ENCODE results near the gene NEURL2. TPM values are rescaled to one million over a fixed set of nuclear protein-coding genes. Genes with fewer than 3 reads are reported as not detected.

The NEURL2 gene
- total and polyA plus RNA-seq, 4 donors: 3.7 to 14.5 (median 5.2) TPM

DNA sequence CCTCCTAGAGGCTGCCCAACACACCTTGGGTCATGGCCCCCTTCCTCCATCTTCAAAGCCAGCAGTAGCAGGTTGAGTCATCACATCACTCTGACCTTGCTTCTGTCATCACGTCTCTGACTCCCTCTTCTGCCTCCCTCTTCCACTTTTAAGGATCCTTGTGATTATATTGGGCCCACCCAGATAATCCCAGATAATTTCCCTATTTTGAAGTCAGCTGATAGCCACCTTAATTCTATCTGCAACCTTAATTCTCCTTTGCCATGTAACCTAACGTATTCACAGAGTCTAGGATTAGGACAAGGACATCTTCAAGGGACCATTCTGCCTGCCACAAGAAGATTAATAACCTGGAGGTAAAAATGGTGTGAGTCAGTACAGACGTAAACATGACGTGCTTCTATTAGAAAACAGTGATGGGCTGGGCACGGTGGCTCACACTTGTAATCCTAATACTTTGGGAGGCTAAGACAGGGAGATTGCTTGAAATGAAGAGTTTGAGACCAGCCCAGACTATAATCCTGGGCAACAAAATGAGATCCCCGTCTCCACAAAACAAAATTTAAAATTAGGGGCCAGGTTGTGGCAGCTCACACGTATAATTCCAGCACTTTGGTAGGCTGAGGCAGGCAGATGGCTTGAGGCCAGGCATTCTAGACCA, 30.3 kb downstream of the NEURL2 start:
- H3K9me3 ChIP-seq (ENCODE audit: control insufficient read depth in 4 of 4, low read length in 3 of 4): no peaks in the 10 kb centered on the region
- no peaks in the 10 kb centered on the region for H3K27me3 ChIP-seq (ENCODE audit: control insufficient read depth in 4 of 4, insufficient read depth in 4 of 4, low read length in 3 of 4)
- H3K27ac ChIP-seq (ENCODE audit: low read depth in 1 of 2, low read length in 2 of 2): no peak overlapping the region
- H3K4me3 ChIP-seq (ENCODE audit: low read depth in 1 of 3, low read length in 3 of 3): no peak overlapping the region
- H3K4me1 ChIP-seq (ENCODE audit: control insufficient read depth in 4 of 4, insufficient read depth in 4 of 4, low read length in 3 of 4): peaks cover 12 to 24% (median 16%) of the 10 kb centered on the region in 4 donors
- no peaks in the 10 kb centered on the region for H3K36me3 ChIP-seq (ENCODE audit: control insufficient read depth in 4 of 4, insufficient read depth in 3 of 4, low read depth in 1 of 4, low read length in 3 of 4)
- TF ChIP-seq MAX (IDR thresholded peaks at IDR 0.05) (no peak), RAD21 (IDR thresholded peaks at IDR 0.05) (no peak), TAF1 (conservative IDR thresholded peaks at IDR 0.05) (no peak), YY1 (IDR thresholded peaks at IDR 0.05) (no peak), FOXA2 (IDR thresholded peaks at IDR 0.05) (no peak), ZBTB33 (IDR thresholded peaks at IDR 0.05) (no peak), RXRA (IDR thresholded peaks at IDR 0.05) (no peak), HNF4G (IDR thresholded peaks at IDR 0.05) (no peak), EGR1 (IDR thresholded peaks at IDR 0.05; ENCODE audit: low read depth in 2 of 2) (no peak), JUND (IDR thresholded peaks at IDR 0.05) (no peak), ATF3 (IDR thresholded peaks at IDR 0.05) (no peak), SP1 (IDR thresholded peaks at IDR 0.05) (no peak), FOXA1 (IDR thresholded peaks at IDR 0.05) (no peak), GABPA (IDR thresholded peaks at IDR 0.05 in 1 of 2, conservative IDR thresholded peaks at IDR 0.05 in 1 of 2) (no peak), HNF4A (conservative IDR thresholded peaks at IDR 0.05) (no peak), NR2F2 (IDR thresholded peaks at IDR 0.05) (no peak)
- TF ChIP-seq, protein P1, sequence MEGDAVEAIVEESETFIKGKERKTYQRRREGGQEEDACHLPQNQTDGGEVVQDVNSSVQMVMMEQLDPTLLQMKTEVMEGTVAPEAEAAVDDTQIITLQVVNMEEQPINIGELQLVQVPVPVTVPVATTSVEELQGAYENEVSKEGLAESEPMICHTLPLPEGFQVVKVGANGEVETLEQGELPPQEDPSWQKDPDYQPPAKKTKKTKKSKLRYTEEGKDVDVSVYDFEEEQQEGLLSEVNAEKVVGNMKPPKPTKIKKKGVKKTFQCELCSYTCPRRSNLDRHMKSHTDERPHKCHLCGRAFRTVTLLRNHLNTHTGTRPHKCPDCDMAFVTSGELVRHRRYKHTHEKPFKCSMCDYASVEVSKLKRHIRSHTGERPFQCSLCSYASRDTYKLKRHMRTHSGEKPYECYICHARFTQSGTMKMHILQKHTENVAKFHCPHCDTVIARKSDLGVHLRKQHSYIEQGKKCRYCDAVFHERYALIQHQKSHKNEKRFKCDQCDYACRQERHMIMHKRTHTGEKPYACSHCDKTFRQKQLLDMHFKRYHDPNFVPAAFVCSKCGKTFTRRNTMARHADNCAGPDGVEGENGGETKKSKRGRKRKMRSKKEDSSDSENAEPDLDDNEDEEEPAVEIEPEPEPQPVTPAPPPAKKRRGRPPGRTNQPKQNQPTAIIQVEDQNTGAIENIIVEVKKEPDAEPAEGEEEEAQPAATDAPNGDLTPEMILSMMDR (IDR thresholded peaks at IDR 0.05; ENCODE audit: low read depth, low read length, missing input control): no peak
- TF ChIP-seq, protein P2, sequence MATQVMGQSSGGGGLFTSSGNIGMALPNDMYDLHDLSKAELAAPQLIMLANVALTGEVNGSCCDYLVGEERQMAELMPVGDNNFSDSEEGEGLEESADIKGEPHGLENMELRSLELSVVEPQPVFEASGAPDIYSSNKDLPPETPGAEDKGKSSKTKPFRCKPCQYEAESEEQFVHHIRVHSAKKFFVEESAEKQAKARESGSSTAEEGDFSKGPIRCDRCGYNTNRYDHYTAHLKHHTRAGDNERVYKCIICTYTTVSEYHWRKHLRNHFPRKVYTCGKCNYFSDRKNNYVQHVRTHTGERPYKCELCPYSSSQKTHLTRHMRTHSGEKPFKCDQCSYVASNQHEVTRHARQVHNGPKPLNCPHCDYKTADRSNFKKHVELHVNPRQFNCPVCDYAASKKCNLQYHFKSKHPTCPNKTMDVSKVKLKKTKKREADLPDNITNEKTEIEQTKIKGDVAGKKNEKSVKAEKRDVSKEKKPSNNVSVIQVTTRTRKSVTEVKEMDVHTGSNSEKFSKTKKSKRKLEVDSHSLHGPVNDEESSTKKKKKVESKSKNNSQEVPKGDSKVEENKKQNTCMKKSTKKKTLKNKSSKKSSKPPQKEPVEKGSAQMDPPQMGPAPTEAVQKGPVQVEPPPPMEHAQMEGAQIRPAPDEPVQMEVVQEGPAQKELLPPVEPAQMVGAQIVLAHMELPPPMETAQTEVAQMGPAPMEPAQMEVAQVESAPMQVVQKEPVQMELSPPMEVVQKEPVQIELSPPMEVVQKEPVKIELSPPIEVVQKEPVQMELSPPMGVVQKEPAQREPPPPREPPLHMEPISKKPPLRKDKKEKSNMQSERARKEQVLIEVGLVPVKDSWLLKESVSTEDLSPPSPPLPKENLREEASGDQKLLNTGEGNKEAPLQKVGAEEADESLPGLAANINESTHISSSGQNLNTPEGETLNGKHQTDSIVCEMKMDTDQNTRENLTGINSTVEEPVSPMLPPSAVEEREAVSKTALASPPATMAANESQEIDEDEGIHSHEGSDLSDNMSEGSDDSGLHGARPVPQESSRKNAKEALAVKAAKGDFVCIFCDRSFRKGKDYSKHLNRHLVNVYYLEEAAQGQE (IDR thresholded peaks at IDR 0.05): no peak
- WGBS: 82% methylated on average over 7 of the region's 7 CpGs
- no peak overlapping the region for H3K9ac ChIP-seq (ENCODE audit: low read depth in 1 of 2, low read length in 2 of 2)
- DNase-seq (ENCODE audit: low spot score): no peak
